GM12891 (cell line): ENCODE results near the gene TRAF3.
A peak's percentile ranks its signal among the peaks of the same experiment; 100 is the strongest.
"Not testable (repeated sequence)": the region's sequence is repeated elsewhere in the genome, so short reads cannot be mapped to it uniquely, and the experiment has no call there.

Source experiments
- DNase-seq: peaks from one replicate; pipeline ENCODE4 v3.0.0; 2011; ENCODE audit warnings: low spot score; ENCODE audit not compliant: insufficient read length
- FAIRE-seq: peaks from 2 replicates; lab custom pipeline; 2011; peaks lifted over from hg19 to GRCh38; lab: Jason Lieb, UNC
- PAX5 ChIP-seq: IDR thresholded peaks from 2 replicates; pipeline ENCODE4 v1.6.1; 2011; ENCODE audit warnings: low read length, moderate library complexity, mild to moderate bottlenecking; ENCODE audit not compliant: insufficient read depth, severe bottlenecking
- POLR2A ChIP-seq: IDR thresholded peaks from 2 replicates; pipeline ENCODE4 v1.6.1; 2011; ENCODE audit warnings: low read depth, low read length, control low read depth
- POLR2AphosphoS5 ChIP-seq: IDR thresholded peaks from 2 replicates; pipeline ENCODE4 v1.6.1; 2011; ENCODE audit warnings: low read depth, low read length, control low read depth
- POU2F2 ChIP-seq: IDR thresholded peaks from 2 replicates; pipeline ENCODE4 v1.6.1; 2011; ENCODE audit warnings: low read depth, mild to moderate bottlenecking, control low read depth, low read length, moderate library complexity
- SPI1 ChIP-seq: IDR thresholded peaks from 2 replicates; pipeline ENCODE4 v1.6.1; 2011; ENCODE audit warnings: low read depth, low read length, control low read depth
- TAF1 ChIP-seq: IDR thresholded peaks from 2 replicates; pipeline ENCODE4 v1.6.1; 2011; ENCODE audit warnings: low read depth, low read length, control low read depth

The TRAF3 gene

GRCh38 chr14:102751088-102751487, 26.2 kb upstream of the TRAF3 start:
- no peak for TF ChIP-seq POLR2A
- no peak for TF ChIP-seq POU2F2
- TF ChIP-seq TAF1, result no peak
- no peak for TF ChIP-seq SPI1
- TF ChIP-seq PAX5, result no peak
- no peak for TF ChIP-seq POLR2AphosphoS5
- DNase-seq (no peak), FAIRE-seq (no peak)

- FAIRE-seq (no peak), DNase-seq (no peak)
- TF ChIP-seq SPI1, result no peak
- TF ChIP-seq TAF1, result no peak
- TF ChIP-seq POLR2A, result no peak
- TF ChIP-seq POLR2AphosphoS5, result no peak
- no peak for TF ChIP-seq PAX5
- no peak for TF ChIP-seq POU2F2
Measured at GRCh38 chr14:102752239-102752847, 24.9 kb upstream of the TRAF3 start.

GRCh38 chr14:102754370-102755262, 22.6 kb upstream of the TRAF3 start:
- FAIRE-seq (peak; percentile 85), DNase-seq (no peak)
- no peak for TF ChIP-seq SPI1
- no peak for TF ChIP-seq TAF1
- no peak for TF ChIP-seq POLR2AphosphoS5
- TF ChIP-seq POU2F2, result 0 out of 2 replicates have a peak, but pooled peaks have one; percentile 14
- peak; percentile 14; the same call in 1 of the 2 replicates for TF ChIP-seq POLR2A
- TF ChIP-seq PAX5, result no peak

GRCh38 chr14:102757646-102758045, 19.6 kb upstream of the TRAF3 start:
- no peak for DNase-seq
- no peak for TF ChIP-seq POLR2AphosphoS5
- peak; percentile 88 for FAIRE-seq

GRCh38 chr14:102758087-102758486, 19.2 kb upstream of the TRAF3 start:
- no peak for FAIRE-seq
- TF ChIP-seq POU2F2 (no peak), PAX5 (no peak), SPI1 (no peak; the same call in 1 of the 2 replicates), POLR2AphosphoS5 (no peak), POLR2A (no peak), TAF1 (no peak)
- no peak for DNase-seq

- TF ChIP-seq TAF1, result no peak
- DNase-seq (no peak), FAIRE-seq (peak; percentile 75)
Measured at GRCh38 chr14:102759456-102760187, 17.6 kb upstream of the TRAF3 start.

GRCh38 chr14:102760496-102761193, 16.6 kb upstream of the TRAF3 start:
- FAIRE-seq (no peak), DNase-seq (no peak)
- no peak for TF ChIP-seq POLR2A
- TF ChIP-seq PAX5, result no peak
- no peak for TF ChIP-seq TAF1
- no peak for TF ChIP-seq SPI1
- TF ChIP-seq POU2F2, result no peak
- no peak for TF ChIP-seq POLR2AphosphoS5

- FAIRE-seq (no peak), DNase-seq (no peak)
- TF ChIP-seq POU2F2 (no peak), POLR2A (no peak), PAX5 (no peak), POLR2AphosphoS5 (no peak), TAF1 (no peak), SPI1 (no peak)
Measured at GRCh38 chr14:102761206-102761605, 16.0 kb upstream of the TRAF3 start.

- DNase-seq, result peak; percentile 61
- TF ChIP-seq POU2F2 (peak; percentile 96), TAF1 (no peak), PAX5 (no peak), POLR2AphosphoS5 (no peak), SPI1 (no peak), POLR2A (no peak)
- peak; percentile 82 for FAIRE-seq
Measured at GRCh38 chr14:102764220-102764671, 13.0 kb upstream of the TRAF3 start.

- FAIRE-seq, result not testable (repeated sequence)
Measured at GRCh38 chr14:102765770-102766169, 11.5 kb upstream of the TRAF3 start.

More at GRCh38 chr14:102765770-102766169, 11.5 kb upstream of the TRAF3 start:
- DNase-seq, result not testable (repeated sequence)
